Measurements from ENCODE around the gene GPR161. TPM values are rescaled to one million over a fixed set of nuclear protein-coding genes. Genes with fewer than 3 reads are reported as not detected.

GPR161 gene
- total and polyA plus RNA-seq, 9 of the 15 experiments (the other 6 are each of a cell fraction or from before 2014, with no cell fraction given), result 0.15 to 2.4 (median 0.76) TPM

GRCh38 chr1:168097921-168098528 is 38.7 kb downstream of the GPR161 start:
- no peaks in the 10 kb centered on the region for H3K9me1 ChIP-seq (ENCODE audit: control insufficient read depth, insufficient read depth, low read length)
- in situ Hi-C loops (cut with MboI), result loop anchor here (10.0 kb wide), 1 partner anchor 487 kb away; no protein-coding TSS in a partner anchor
- intact Hi-C loops (cut with micrococcal nuclease), result loop anchor here (10.0 kb wide), 2 partner anchors 127 to 337 kb away; partner anchors contain the start of gene SFT2D2
- H3K4me2 ChIP-seq (ENCODE audit: insufficient read depth, low read length), result no peak overlapping the region
- no peak overlapping the region for H2AFZ ChIP-seq (ENCODE audit: low read depth, low read length)
- no peaks in the 10 kb centered on the region; a peak in 1 of 5 replicates for H3K4me1 ChIP-seq (replicated peaks in 1 of 2; ENCODE audit: control insufficient read depth in 2 of 2, insufficient read depth in 2 of 2, low read length in 2 of 2)
- ATAC-seq (peak; percentile 43), FAIRE-seq (no peak), DNase-seq (ENCODE audit: extremely low read depth in 1 of 4, low spot score in 3 of 4) (peak in 1 of 4 experiments; percentile 34)
- 24% methylated on average over 12 of the region's 12 CpGs for WGBS (ENCODE audit: insufficient coverage, low coverage, missing lambda C conversion rate)
- H3K9me3 ChIP-seq (replicated peaks; ENCODE audit: control insufficient read depth, insufficient read depth, low read depth, low read length), result no peaks in the 10 kb centered on the region
- CTCF ChIA-PET (ENCODE audit: low intra/inter-chr PET ratio), result no interaction called here
- POLR2A ChIA-PET, result interaction anchor here (0.9 to 1.2 kb wide), 3 partner anchors 13 to 550 kb away, joined by 3 to 5 read pairs (median 3); no protein-coding TSS in a partner anchor
- no peaks in the 10 kb centered on the region for H3K79me2 ChIP-seq (ENCODE audit: control insufficient read depth, insufficient read depth, low read length)
- H3K9ac ChIP-seq (ENCODE audit: insufficient read depth in 1 of 2, low read depth in 2 of 2, low read length in 2 of 2), result peak overlapping the region in 1 of 2 experiments; percentile 31; a peak in 2 of 4 replicates
- BruUV-seq (replicated peaks), result no TSS peak
- no peak overlapping the region for H3K4me3 ChIP-seq
- no peaks in the 10 kb centered on the region for H4K20me1 ChIP-seq (replicated peaks; ENCODE audit: control insufficient read depth, insufficient read depth, low read length)
- H3K36me3 ChIP-seq (ENCODE audit: control insufficient read depth, insufficient read depth, low read length), result no peaks in the 10 kb centered on the region
- no peak overlapping the region for H3K27ac ChIP-seq (ENCODE audit: extremely low read depth, low read depth, low read length)
- peaks cover 9 to 43% of the 10 kb centered on the region in 2 experiments; a peak in 4 of 5 replicates for H3K27me3 ChIP-seq (ENCODE audit: control insufficient read depth in 2 of 2, insufficient read depth in 2 of 2, low read length in 2 of 2)
- no peak for TF ChIP-seq ELF4 (CRISPR knock-in tag; IDR thresholded peaks at IDR 0.05)
- no peak for TF ChIP-seq YY1 (IDR thresholded peaks at IDR 0.05; ENCODE audit: borderline replicate concordance in 1 of 3, control insufficient read depth in 1 of 3, extremely low read depth in 1 of 3, insufficient read depth in 3 of 3, insufficient read length in 1 of 3, insufficient replicate concordance in 2 of 3, low read depth in 1 of 3, low read length in 2 of 3)
- TF ChIP-seq, protein P1, sequence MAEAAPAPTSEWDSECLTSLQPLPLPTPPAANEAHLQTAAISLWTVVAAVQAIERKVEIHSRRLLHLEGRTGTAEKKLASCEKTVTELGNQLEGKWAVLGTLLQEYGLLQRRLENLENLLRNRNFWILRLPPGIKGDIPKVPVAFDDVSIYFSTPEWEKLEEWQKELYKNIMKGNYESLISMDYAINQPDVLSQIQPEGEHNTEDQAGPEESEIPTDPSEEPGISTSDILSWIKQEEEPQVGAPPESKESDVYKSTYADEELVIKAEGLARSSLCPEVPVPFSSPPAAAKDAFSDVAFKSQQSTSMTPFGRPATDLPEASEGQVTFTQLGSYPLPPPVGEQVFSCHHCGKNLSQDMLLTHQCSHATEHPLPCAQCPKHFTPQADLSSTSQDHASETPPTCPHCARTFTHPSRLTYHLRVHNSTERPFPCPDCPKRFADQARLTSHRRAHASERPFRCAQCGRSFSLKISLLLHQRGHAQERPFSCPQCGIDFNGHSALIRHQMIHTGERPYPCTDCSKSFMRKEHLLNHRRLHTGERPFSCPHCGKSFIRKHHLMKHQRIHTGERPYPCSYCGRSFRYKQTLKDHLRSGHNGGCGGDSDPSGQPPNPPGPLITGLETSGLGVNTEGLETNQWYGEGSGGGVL (CRISPR knock-in tag; IDR thresholded peaks at IDR 0.05), result no peak
- TF ChIP-seq RERE (CRISPR knock-in tag; IDR thresholded peaks at IDR 0.05; ENCODE audit: borderline replicate concordance), result no peak
- TF ChIP-seq LCOR (CRISPR knock-in tag; IDR thresholded peaks at IDR 0.05), result no peak
- TF ChIP-seq HINFP (tag; conservative IDR thresholded peaks at IDR 0.05; ENCODE audit: low read depth), result no peak
- no peak for TF ChIP-seq ZNF780A (CRISPR knock-in tag; IDR thresholded peaks at IDR 0.05)
- TF ChIP-seq RNF2 (IDR thresholded peaks at IDR 0.05), result no peak
- TF ChIP-seq MIER1 (IDR thresholded peaks at IDR 0.05; ENCODE audit: low read depth), result no peak
- no peak for TF ChIP-seq SMARCC2 (IDR thresholded peaks at IDR 0.05; ENCODE audit: low read depth)
- no peak for TF ChIP-seq PYGO2 (tag; IDR thresholded peaks at IDR 0.05)
- no peak for TF ChIP-seq MTA3 (IDR thresholded peaks at IDR 0.05; ENCODE audit: borderline replicate concordance)

Data from K562 (cell line).